ENCODE measurements around the gene STYXL1. TPM values are rescaled to one million over a fixed set of nuclear protein-coding genes. Genes with fewer than 3 reads are reported as not detected.
A peak's percentile ranks its signal among the peaks of the same experiment; 100 is the strongest.
"Not testable (repeated sequence)": the region's sequence is repeated elsewhere in the genome, so short reads cannot be mapped to it uniquely, and the experiment has no call there.

The STYXL1 gene
- total RNA-seq, 1 donor from 2014 or later = 32.5 TPM

DNA sequence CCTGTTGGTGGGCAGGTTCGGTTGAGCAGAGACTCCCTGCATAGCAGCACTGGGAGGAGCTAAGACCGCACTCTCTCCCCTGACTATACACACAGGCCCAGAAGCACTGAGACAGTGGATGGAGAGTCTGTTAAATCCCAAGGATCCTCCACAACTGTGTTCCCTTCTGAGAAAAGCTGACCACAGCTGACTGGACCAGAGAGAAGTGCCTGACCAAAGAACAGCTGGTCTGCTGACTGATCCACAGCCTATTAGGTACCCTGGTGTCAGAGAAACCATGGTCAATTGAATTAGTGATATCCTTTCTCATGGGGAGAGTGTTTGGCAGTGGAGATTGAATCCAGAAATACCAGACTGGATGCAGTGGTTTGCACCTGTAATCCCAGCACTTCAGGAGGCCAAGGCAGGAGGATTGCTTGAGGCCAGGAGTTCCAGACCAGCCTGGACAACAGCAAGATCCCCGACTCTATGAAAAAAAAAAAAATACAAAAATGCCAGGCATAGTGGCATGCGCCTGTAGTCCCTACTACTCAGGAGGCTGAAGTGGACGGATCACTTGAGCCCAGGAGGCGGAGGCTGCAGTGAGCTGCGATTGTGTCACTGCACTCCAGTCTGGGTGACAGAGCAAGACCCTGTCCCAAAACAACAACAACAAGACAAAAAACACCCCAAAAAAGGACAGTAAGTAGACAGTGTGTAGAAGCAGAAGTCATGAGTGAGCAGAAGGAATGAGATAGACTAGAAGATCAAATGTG is 25.6 kb downstream of the STYXL1 start:
- DNase-seq (ENCODE audit: extremely low spot score, unreplicated experiment) = no peak
- TF ChIP-seq, protein P1, sequence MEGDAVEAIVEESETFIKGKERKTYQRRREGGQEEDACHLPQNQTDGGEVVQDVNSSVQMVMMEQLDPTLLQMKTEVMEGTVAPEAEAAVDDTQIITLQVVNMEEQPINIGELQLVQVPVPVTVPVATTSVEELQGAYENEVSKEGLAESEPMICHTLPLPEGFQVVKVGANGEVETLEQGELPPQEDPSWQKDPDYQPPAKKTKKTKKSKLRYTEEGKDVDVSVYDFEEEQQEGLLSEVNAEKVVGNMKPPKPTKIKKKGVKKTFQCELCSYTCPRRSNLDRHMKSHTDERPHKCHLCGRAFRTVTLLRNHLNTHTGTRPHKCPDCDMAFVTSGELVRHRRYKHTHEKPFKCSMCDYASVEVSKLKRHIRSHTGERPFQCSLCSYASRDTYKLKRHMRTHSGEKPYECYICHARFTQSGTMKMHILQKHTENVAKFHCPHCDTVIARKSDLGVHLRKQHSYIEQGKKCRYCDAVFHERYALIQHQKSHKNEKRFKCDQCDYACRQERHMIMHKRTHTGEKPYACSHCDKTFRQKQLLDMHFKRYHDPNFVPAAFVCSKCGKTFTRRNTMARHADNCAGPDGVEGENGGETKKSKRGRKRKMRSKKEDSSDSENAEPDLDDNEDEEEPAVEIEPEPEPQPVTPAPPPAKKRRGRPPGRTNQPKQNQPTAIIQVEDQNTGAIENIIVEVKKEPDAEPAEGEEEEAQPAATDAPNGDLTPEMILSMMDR (IDR thresholded peaks at IDR 0.05) = no peak
- Mint-ChIP-seq H3K4me3 (ENCODE audit: unreplicated experiment) (no peak overlapping the region), H3K27ac (ENCODE audit: unreplicated experiment) (no peak overlapping the region), H3K9me3 (ENCODE audit: unreplicated experiment) (no peaks in the 10 kb centered on the region), H3K36me3 (ENCODE audit: unreplicated experiment) (peaks cover 12% of the 10 kb centered on the region), H3K4me1 (ENCODE audit: unreplicated experiment) (peaks cover 2% of the 10 kb centered on the region), H3K27me3 (ENCODE audit: unreplicated experiment) (no peaks in the 10 kb centered on the region)

DNA sequence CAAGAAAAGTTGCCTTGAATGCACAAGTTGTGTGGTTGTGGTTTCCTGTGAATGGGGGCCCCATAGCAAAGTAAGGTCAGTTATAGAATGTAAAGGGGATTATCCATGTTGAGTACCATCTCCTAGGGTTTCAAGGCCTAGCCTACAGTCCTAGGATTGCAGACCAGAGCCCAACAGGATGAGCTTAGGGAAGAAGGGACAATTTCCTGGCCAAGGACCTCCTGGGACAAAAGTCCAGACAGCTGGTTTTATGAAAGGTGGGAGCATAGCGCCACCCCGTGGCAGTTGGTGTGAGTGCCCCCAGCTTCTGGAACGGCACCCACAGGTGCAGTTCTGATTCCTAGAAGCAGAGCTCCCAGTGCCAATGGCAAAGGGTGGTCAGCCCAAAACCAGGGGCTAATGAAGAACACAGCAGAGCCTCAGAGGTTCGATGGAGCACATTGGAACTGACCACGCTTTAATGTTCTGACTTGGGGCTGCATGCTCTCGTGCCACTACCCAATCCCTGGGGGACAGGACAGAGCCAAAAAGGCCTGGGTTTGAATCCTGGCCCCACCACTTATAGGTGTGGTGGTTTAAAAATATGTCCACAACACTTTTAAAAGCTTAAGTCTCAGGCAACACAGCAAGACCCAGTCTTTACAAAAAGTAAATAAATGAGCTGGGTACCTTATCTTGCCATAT is 27.6 kb downstream of the STYXL1 start:
- Mint-ChIP-seq H3K27ac (ENCODE audit: unreplicated experiment) (no peak overlapping the region), H3K9me3 (ENCODE audit: unreplicated experiment) (no peaks in the 10 kb centered on the region), H3K4me3 (ENCODE audit: unreplicated experiment) (no peak overlapping the region), H3K27me3 (ENCODE audit: unreplicated experiment) (no peaks in the 10 kb centered on the region), H3K4me1 (ENCODE audit: unreplicated experiment) (peaks cover 2% of the 10 kb centered on the region), H3K36me3 (ENCODE audit: unreplicated experiment) (peaks cover 14% of the 10 kb centered on the region)
- peak; percentile 89 for DNase-seq (ENCODE audit: extremely low spot score, unreplicated experiment)
- TF ChIP-seq, protein P1 (IDR thresholded peaks at IDR 0.05) = peak; percentile 90

DNA sequence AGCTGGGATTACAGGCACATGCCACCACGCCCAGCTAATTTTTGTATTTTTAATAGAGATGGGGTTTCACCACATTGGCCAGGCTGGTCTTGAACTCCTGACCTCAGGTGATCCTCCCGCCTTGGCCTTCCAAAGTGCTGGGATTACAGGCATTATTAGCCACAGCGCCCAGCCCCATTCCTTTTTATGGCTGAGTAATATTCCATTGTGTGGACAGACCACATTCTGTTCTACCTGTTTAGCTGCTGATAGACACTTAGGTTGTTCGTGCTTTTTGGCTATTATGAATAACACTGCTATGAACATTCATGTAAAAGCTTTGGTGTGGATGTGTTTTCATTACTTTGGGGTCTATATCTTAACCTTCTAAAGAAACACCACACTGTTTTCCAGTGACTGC is 29.3 kb downstream of the STYXL1 start:
- H3K4me3 Mint-ChIP-seq (ENCODE audit: unreplicated experiment) = not testable (repeated sequence)

DNA sequence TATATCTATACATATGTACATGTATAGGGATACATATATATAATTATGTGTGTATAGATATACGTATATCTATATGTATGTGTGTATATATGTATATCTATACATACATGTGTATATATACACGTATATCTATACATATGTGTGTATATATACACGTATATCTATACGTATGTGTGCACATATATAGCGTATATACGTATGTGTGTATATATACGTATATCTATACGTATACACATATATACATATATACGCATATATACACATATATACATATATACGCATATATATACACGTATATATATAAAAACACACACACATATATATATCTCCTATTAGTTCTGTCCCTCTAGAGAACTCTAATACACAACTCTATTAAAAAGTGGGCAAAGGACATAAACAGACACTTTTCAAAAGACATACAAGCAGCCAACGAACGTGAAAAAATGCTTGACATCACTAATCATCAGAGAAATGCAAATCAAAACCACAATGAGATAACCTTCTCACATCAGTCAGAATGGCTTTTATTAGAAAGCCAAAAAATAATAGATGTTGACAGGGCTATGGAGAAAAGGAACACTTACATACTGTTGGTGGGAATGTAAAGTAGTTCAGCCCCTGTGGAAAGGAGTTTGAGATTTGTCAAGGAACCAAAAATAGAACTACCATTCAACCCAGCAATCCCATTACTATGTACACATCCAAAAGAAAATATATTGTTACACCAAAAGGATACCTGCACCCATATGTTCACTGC is 31.4 kb downstream of the STYXL1 start:
- Mint-ChIP-seq H3K36me3 (ENCODE audit: unreplicated experiment) (peaks cover 13% of the 10 kb centered on the region), H3K4me1 (ENCODE audit: unreplicated experiment) (peaks cover 6% of the 10 kb centered on the region)

More for the DNA sequence above, 29.3 kb downstream of the STYXL1 start:
- H3K9me3 Mint-ChIP-seq (ENCODE audit: unreplicated experiment); H3K27me3 Mint-ChIP-seq (ENCODE audit: unreplicated experiment); DNase-seq (ENCODE audit: extremely low spot score, unreplicated experiment); H3K27ac Mint-ChIP-seq (ENCODE audit: unreplicated experiment); H3K4me1 Mint-ChIP-seq (ENCODE audit: unreplicated experiment): not testable (repeated sequence)
- peaks cover 12% of the 10 kb centered on the region for H3K36me3 Mint-ChIP-seq (ENCODE audit: unreplicated experiment)

DNA sequence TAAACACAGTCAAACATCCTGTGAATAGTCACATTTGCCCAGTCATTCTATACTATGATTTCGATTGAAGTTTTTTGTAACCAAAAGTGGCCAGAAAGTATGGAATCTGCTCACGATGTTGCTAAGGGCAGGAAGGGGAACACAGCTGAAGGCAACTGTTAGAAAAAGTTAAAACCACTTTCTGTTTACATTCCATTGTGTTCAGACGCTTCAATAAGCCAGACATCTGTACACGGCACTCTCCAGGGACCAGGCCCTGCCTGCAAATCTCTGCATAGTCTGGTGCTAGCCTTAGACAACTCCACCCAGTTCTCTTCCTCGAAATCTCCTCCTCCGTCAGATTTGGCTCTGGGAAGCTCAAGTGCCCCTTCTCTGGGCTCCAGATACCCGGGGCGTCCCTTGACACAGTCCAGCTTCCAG is 36.3 kb downstream of the STYXL1 start:
- TF ChIP-seq, protein P1 (IDR thresholded peaks at IDR 0.05) = no peak
- DNase-seq (ENCODE audit: extremely low spot score, unreplicated experiment) = no peak
- Mint-ChIP-seq H3K4me1 (ENCODE audit: unreplicated experiment) (peaks cover 23% of the 10 kb centered on the region), H3K4me3 (ENCODE audit: unreplicated experiment) (peak overlapping the region; percentile 11), H3K27me3 (ENCODE audit: unreplicated experiment) (no peaks in the 10 kb centered on the region), H3K9me3 (ENCODE audit: unreplicated experiment) (no peaks in the 10 kb centered on the region), H3K36me3 (ENCODE audit: unreplicated experiment) (peaks cover 14% of the 10 kb centered on the region), H3K27ac (ENCODE audit: unreplicated experiment) (peak overlapping the region; percentile 93)

More for the DNA sequence above, 31.4 kb downstream of the STYXL1 start:
- no peaks in the 10 kb centered on the region for H3K9me3 Mint-ChIP-seq (ENCODE audit: unreplicated experiment)
- H3K27me3 Mint-ChIP-seq (ENCODE audit: unreplicated experiment) = no peaks in the 10 kb centered on the region
- no peak overlapping the region for H3K4me3 Mint-ChIP-seq (ENCODE audit: unreplicated experiment)
- no peak overlapping the region for H3K27ac Mint-ChIP-seq (ENCODE audit: unreplicated experiment)
- TF ChIP-seq, protein P1 (IDR thresholded peaks at IDR 0.05) = no peak
- DNase-seq (ENCODE audit: extremely low spot score, unreplicated experiment) = no peak

Measured in osteocyte (in vitro differentiated cells).